GM10266 (cell line): ENCODE results near the gene PLCXD1.

ENCODE experiments used
- DNase-seq: peaks from one replicate; pipeline ENCODE4 v3.0.0; 2012; ENCODE audit errors: extremely low spot score
- TF ChIP-seq, protein P1 (sequence below): IDR thresholded peaks from 2 replicates; pipeline ENCODE4 v1.5.1; 2012; ENCODE audit warnings: mild to moderate bottlenecking, low read depth; ENCODE audit not compliant: control insufficient read depth, insufficient read depth; ENCODE audit errors: missing control alignments

PLCXD1 gene

DNA sequence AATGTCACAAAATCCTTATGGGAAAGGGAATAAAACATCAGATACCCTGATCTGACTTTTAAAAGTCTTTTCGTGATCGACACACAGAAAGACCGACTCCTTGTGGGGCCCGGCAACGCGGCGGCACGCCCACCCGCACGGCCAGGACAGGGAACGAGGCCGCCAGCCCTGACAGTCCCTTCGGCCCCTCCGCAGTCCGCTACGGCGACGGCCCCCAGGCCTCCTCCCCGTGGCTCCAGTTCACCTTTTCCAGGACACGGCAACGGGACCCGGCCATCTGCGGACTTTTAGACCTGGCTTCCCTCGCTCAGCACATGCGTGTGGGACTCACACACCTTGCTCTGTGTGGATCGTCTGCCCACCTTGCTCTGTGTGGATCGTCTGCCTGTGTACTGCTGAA is 71.0 kb downstream of the PLCXD1 start:
- TF ChIP-seq, protein P1, sequence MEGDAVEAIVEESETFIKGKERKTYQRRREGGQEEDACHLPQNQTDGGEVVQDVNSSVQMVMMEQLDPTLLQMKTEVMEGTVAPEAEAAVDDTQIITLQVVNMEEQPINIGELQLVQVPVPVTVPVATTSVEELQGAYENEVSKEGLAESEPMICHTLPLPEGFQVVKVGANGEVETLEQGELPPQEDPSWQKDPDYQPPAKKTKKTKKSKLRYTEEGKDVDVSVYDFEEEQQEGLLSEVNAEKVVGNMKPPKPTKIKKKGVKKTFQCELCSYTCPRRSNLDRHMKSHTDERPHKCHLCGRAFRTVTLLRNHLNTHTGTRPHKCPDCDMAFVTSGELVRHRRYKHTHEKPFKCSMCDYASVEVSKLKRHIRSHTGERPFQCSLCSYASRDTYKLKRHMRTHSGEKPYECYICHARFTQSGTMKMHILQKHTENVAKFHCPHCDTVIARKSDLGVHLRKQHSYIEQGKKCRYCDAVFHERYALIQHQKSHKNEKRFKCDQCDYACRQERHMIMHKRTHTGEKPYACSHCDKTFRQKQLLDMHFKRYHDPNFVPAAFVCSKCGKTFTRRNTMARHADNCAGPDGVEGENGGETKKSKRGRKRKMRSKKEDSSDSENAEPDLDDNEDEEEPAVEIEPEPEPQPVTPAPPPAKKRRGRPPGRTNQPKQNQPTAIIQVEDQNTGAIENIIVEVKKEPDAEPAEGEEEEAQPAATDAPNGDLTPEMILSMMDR: no peak

DNA sequence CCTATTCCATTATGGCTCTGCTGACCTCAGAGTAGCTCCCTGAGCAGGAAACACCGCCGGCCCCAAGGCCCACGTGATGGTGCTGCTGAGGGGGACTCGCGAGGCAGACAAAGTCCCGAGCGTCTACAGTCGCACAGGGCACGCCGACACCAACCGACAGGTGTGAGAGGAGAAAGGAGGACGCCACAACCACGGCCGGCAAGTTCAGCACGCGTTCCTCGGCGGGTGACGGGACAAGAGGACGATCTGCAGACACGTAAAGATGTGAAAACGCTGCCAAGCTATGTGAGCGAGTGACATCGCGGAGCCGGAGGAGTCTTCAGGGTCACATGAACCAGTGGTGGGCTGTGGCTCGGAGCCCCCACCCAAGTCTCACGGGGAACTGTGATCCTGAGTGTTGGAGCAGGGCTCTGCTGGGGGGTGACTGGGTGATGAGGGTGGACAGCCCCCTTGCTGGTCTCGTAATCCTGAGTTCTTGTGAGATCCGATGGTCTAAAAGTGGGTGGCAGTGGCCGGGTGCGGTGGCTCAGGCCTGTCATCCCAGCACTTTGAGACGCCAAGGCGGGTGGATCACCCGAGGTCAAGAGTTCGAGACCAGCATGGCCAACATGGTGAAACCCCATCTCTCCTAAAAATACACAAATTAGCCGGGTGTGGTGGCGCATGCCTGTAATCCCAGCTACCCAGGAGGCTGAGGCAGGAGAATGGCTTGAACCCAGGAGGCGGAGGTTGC is 71.6 kb downstream of the PLCXD1 start:
- TF ChIP-seq, protein P1: no peak
- DNase-seq: no peak

More for the DNA sequence above, 71.0 kb downstream of the PLCXD1 start:
- no peak for DNase-seq
